Small intestine (tissue), 7 donors: ENCODE data around the gene PTPN6. TPM values are rescaled to one million over a fixed set of nuclear protein-coding genes. Genes with fewer than 3 reads are reported as not detected.

ENCODE experiments used
- DNase-seq, 2 donors: peaks; one replicate each; pipeline versions ENCODE4 v3.0.0 to v3.0.0-alpha.2; 2013
- FAIRE-seq: peaks from 2 replicates; lab custom pipeline; 2012; peaks lifted over from hg19 to GRCh38; lab: Jason Lieb, UNC
- H3K27ac ChIP-seq, 3 donors: one replicate each; pipeline ENCODE4 v1.5.1; 2013; ENCODE audit warnings: low read length in 2 of 3, mild to moderate bottlenecking in 2 of 3, control low read depth in 1 of 3, inconsistent platforms in 1 of 3, low read depth in 1 of 3, moderate library complexity in 1 of 3
- H3K27me3 ChIP-seq, 3 donors: one replicate each; pipeline ENCODE4 v1.6.1; 2013; ENCODE audit warnings: low read length in 3 of 3, inconsistent platforms in 1 of 3; ENCODE audit not compliant: control insufficient read depth in 3 of 3, insufficient read depth in 3 of 3
- H3K36me3 ChIP-seq, 3 donors: one replicate each; pipeline ENCODE4 v1.6.1; 2013; ENCODE audit warnings: low read length in 3 of 3, inconsistent platforms in 1 of 3, low read depth in 1 of 3, mild to moderate bottlenecking in 1 of 3, moderate library complexity in 1 of 3; ENCODE audit not compliant: control insufficient read depth in 3 of 3, insufficient read depth in 2 of 3
- H3K4me1 ChIP-seq, 3 donors: one replicate each; pipeline ENCODE4 v1.6.1; 2013; ENCODE audit warnings: low read length in 2 of 3, inconsistent platforms in 1 of 3, low read depth in 1 of 3, mild to moderate bottlenecking in 1 of 3, moderate library complexity in 1 of 3; ENCODE audit not compliant: control insufficient read depth in 3 of 3, insufficient read depth in 2 of 3
- H3K4me3 ChIP-seq, 3 donors: one replicate each; pipeline ENCODE4 v1.5.1; 2013; ENCODE audit warnings: low read length in 3 of 3, control low read depth in 1 of 3, inconsistent platforms in 1 of 3, low read depth in 1 of 3, mild to moderate bottlenecking in 1 of 3, moderate library complexity in 1 of 3
- H3K9me3 ChIP-seq, 2 donors: one replicate each; pipeline ENCODE4 v1.6.1; 2013; ENCODE audit warnings: low read depth in 1 of 2, low read length in 1 of 2; ENCODE audit not compliant: control insufficient read depth in 2 of 2, insufficient read depth in 1 of 2
- WGBS, 3 donors: extraction: QIAGEN DNeasy Blood & Tissue Kit; methylation state at CpG; one replicate each; pipeline ENCODE4 v1.1.7; 2013; 5-methylcytosine and 5-hydroxymethylcytosine counted together
- polyA plus RNA-seq, 4 donors: library from polyadenylated mRNA; stranded (reverse) in 3 of 4; unstranded in 1 of 4; fragments of 200-250 nt in 3 of 4; fragments of 120-200 nt in 1 of 4; gene quantifications; one replicate each; pipeline versions ENCODE4 v1.2.1 to v1.2.3, GENCODE V29; 2013
- donor health status: healthy with polysubstance abuse.
- donor health status: control.
- donor health status: control.
- donor health status: Bipolar disorder and iron deficiency.
- donor health status: healthy.

The PTPN6 gene
- polyA plus RNA-seq, 4 donors, result 37.4 to 81.1 (median 58.7) TPM

GRCh38 chr12:6980075-6980474 lies 28.9 kb downstream of the PTPN6 start:
- Histone ChIP-seq H3K27ac (peak overlapping the region; percentile 36 to 77 (median 51)), H3K36me3 (peaks cover 21 to 75% (median 42%) of the 10 kb centered on the region in 3 donors)
- 94 to 96% (median 95%) methylated on average over 4 of the region's 4 CpGs for WGBS, 3 donors

GRCh38 chr12:6980740-6981139 lies 29.6 kb downstream of the PTPN6 start:
- Histone ChIP-seq H3K27ac (peak overlapping the region; percentile 30 to 77 (median 43)), H3K4me3 (no peak overlapping the region), H3K9me3 (no peaks in the 10 kb centered on the region), H3K4me1 (peaks cover 0 to 55% (median 14%) of the 10 kb centered on the region in 3 donors), H3K36me3 (peaks cover 15 to 71% (median 37%) of the 10 kb centered on the region in 3 donors), H3K27me3 (no peaks in the 10 kb centered on the region)
- DNase-seq, result peak in 1 of 2 donors; percentile 56
- no peak for FAIRE-seq

More at GRCh38 chr12:6980075-6980474, 28.9 kb downstream of the PTPN6 start:
- no peaks in the 10 kb centered on the region for H3K9me3 ChIP-seq
- DNase-seq (no peak), FAIRE-seq (no peak)
- H3K27me3 ChIP-seq, result no peaks in the 10 kb centered on the region
- H3K4me3 ChIP-seq, result no peak overlapping the region
- H3K4me1 ChIP-seq, result peaks cover 0 to 55% (median 14%) of the 10 kb centered on the region in 3 donors

GRCh38 chr12:6981152-6982052 lies 30.2 kb downstream of the PTPN6 start:
- Histone ChIP-seq H3K27ac (peak overlapping the region; percentile 54 to 77 (median 55)), H3K4me3 (no peak overlapping the region), H3K4me1 (peaks cover 0 to 55% (median 14%) of the 10 kb centered on the region in 3 donors), H3K9me3 (no peaks in the 10 kb centered on the region), H3K36me3 (peaks cover 11 to 69% (median 31%) of the 10 kb centered on the region in 3 donors), H3K27me3 (no peaks in the 10 kb centered on the region)
- FAIRE-seq, result no peak
- 18 to 73% (median 40%) methylated on average over 10 of the region's 10 CpGs for WGBS, 3 donors
- DNase-seq, result peak; percentile 88 to 95

- Histone ChIP-seq H3K4me1 (peaks cover 0 to 55% (median 14%) of the 10 kb centered on the region in 3 donors), H3K27me3 (no peaks in the 10 kb centered on the region), H3K27ac (peak overlapping the region in 2 of 3 donors; percentile 54 to 77), H3K36me3 (peaks cover 8 to 59% (median 25%) of the 10 kb centered on the region in 3 donors), H3K4me3 (no peak overlapping the region), H3K9me3 (no peaks in the 10 kb centered on the region)
- no peak for DNase-seq
- WGBS, 3 donors, result 90 to 93% (median 91%) methylated on average over 7 of the region's 7 CpGs
- FAIRE-seq, result no peak
These were observed 31.4 kb downstream of the PTPN6 start for GRCh38 chr12:6982532-6982931.

GRCh38 chr12:6987956-6988553 lies 36.9 kb downstream of the PTPN6 start:
- FAIRE-seq (no peak), DNase-seq (peak in 1 of 2 donors; percentile 43)
- peak overlapping the region; percentile 23 to 46 (median 45) for H3K27ac ChIP-seq
- WGBS, 3 donors, result 25 to 78% (median 43%) methylated on average over 11 of the region's 11 CpGs
- H3K27me3 ChIP-seq, result no peaks in the 10 kb centered on the region
- H3K36me3 ChIP-seq, result peaks cover 7 to 31% (median 7%) of the 10 kb centered on the region in 3 donors
- H3K4me1 ChIP-seq, result peaks cover 0 to 20% (median 2%) of the 10 kb centered on the region in 3 donors
- no peaks in the 10 kb centered on the region for H3K9me3 ChIP-seq
- H3K4me3 ChIP-seq, result no peak overlapping the region

GRCh38 chr12:6996040-6996441 lies 44.9 kb downstream of the PTPN6 start:
- Histone ChIP-seq H3K4me1 (peaks cover 2 to 31% (median 11%) of the 10 kb centered on the region in 3 donors), H3K36me3 (peaks cover 3 to 30% (median 8%) of the 10 kb centered on the region in 3 donors), H3K27ac (no peak overlapping the region), H3K4me3 (no peak overlapping the region), H3K9me3 (no peaks in the 10 kb centered on the region), H3K27me3 (no peaks in the 10 kb centered on the region)
- DNase-seq (peak; percentile 61 to 64), FAIRE-seq (no peak)
- 4 to 65% (median 16%) methylated on average over 2 of the region's 2 CpGs for WGBS, 3 donors

- peaks cover 2 to 31% (median 11%) of the 10 kb centered on the region in 3 donors for H3K4me1 ChIP-seq
- H3K27me3 ChIP-seq, result no peaks in the 10 kb centered on the region
- DNase-seq (peak; percentile 76 to 97), FAIRE-seq (no peak)
- H3K36me3 ChIP-seq, result peaks cover 3 to 32% (median 9%) of the 10 kb centered on the region in 3 donors
- peak overlapping the region; percentile 58 to 83 (median 68) for H3K27ac ChIP-seq
- H3K4me3 ChIP-seq, result no peak overlapping the region
- no peaks in the 10 kb centered on the region for H3K9me3 ChIP-seq
These were observed 47.7 kb downstream of the PTPN6 start for GRCh38 chr12:6998715-6999451.
